ENCODE data around the gene WDR43. TPM values are rescaled to one million over a fixed set of nuclear protein-coding genes. Genes with fewer than 3 reads are reported as not detected.

WDR43 gene
- total and polyA plus RNA-seq, 4 donors = 11.1 to 43.1 (median 17.5) TPM

- no peaks in the 10 kb centered on the region for H3K4me1 ChIP-seq (ENCODE audit: control insufficient read depth in 4 of 4, insufficient read depth in 4 of 4, low read length in 3 of 4)
- H3K27ac ChIP-seq (ENCODE audit: low read depth in 1 of 2, low read length in 2 of 2) = no peak overlapping the region
- no peak for TF ChIP-seq FOXA2 (IDR thresholded peaks at IDR 0.05)
- TF ChIP-seq RXRA (IDR thresholded peaks at IDR 0.05) = no peak
- TF ChIP-seq TAF1 (conservative IDR thresholded peaks at IDR 0.05) = no peak
- TF ChIP-seq RAD21 (IDR thresholded peaks at IDR 0.05) = no peak
- TF ChIP-seq HNF4G (IDR thresholded peaks at IDR 0.05) = no peak
- no peak for TF ChIP-seq REST (IDR thresholded peaks at IDR 0.05)
- TF ChIP-seq FOXA1 (IDR thresholded peaks at IDR 0.05) = no peak
- TF ChIP-seq, protein P1, sequence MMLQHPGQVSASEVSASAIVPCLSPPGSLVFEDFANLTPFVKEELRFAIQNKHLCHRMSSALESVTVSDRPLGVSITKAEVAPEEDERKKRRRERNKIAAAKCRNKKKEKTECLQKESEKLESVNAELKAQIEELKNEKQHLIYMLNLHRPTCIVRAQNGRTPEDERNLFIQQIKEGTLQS (IDR thresholded peaks at IDR 0.05) = no peak
- TF ChIP-seq ZBTB33 (IDR thresholded peaks at IDR 0.05) = no peak
- TF ChIP-seq GABPA (IDR thresholded peaks at IDR 0.05 in 1 of 2, conservative IDR thresholded peaks at IDR 0.05 in 1 of 2) = no peak
- TF ChIP-seq, protein P2, sequence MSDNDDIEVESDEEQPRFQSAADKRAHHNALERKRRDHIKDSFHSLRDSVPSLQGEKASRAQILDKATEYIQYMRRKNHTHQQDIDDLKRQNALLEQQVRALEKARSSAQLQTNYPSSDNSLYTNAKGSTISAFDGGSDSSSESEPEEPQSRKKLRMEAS (IDR thresholded peaks at IDR 0.05) = no peak
- no peak for TF ChIP-seq JUND (IDR thresholded peaks at IDR 0.05)
- no peak for TF ChIP-seq NR2F2 (IDR thresholded peaks at IDR 0.05)
- no peak for TF ChIP-seq EGR1 (IDR thresholded peaks at IDR 0.05; ENCODE audit: low read depth in 2 of 2)
- TF ChIP-seq SP1 (IDR thresholded peaks at IDR 0.05) = no peak
- no peak for TF ChIP-seq HNF4A (conservative IDR thresholded peaks at IDR 0.05)
- no peak for TF ChIP-seq CTCF (IDR thresholded peaks at IDR 0.05; ENCODE audit: low read depth, low read length, missing input control)
- no peak overlapping the region for H3K4me3 ChIP-seq (ENCODE audit: low read depth in 1 of 3, low read length in 3 of 3)
- no peak overlapping the region for H3K9ac ChIP-seq (ENCODE audit: low read depth in 1 of 2, low read length in 2 of 2)
- 92% methylated on average over 14 of the region's 14 CpGs for WGBS
- peaks cover 3 to 74% (median 47%) of the 10 kb centered on the region in 4 donors for H3K36me3 ChIP-seq (ENCODE audit: control insufficient read depth in 4 of 4, insufficient read depth in 3 of 4, low read depth in 1 of 4, low read length in 3 of 4)
- H3K9me3 ChIP-seq (ENCODE audit: control insufficient read depth in 4 of 4, low read length in 3 of 4) = no peaks in the 10 kb centered on the region
- DNase-seq (ENCODE audit: low spot score) = no peak
- H3K27me3 ChIP-seq (ENCODE audit: control insufficient read depth in 4 of 4, insufficient read depth in 4 of 4, low read length in 3 of 4) = no peaks in the 10 kb centered on the region
Measured at GRCh38 chr2:28944535-28945248, 50.2 kb downstream of the WDR43 start.

Data from liver (tissue), 9 donors.